ENCODE results near the gene GPR146. TPM values are rescaled to one million over a fixed set of nuclear protein-coding genes. Genes with fewer than 3 reads are reported as not detected.

The GPR146 gene
- total RNA-seq, 1 donor from 2014 or later: 8.7 TPM

- DNase-seq (ENCODE audit: low spot score): no peak
Observed at GRCh38 chr7:1043552-1044188, 676 bp upstream of the GPR146 start.

DNA sequence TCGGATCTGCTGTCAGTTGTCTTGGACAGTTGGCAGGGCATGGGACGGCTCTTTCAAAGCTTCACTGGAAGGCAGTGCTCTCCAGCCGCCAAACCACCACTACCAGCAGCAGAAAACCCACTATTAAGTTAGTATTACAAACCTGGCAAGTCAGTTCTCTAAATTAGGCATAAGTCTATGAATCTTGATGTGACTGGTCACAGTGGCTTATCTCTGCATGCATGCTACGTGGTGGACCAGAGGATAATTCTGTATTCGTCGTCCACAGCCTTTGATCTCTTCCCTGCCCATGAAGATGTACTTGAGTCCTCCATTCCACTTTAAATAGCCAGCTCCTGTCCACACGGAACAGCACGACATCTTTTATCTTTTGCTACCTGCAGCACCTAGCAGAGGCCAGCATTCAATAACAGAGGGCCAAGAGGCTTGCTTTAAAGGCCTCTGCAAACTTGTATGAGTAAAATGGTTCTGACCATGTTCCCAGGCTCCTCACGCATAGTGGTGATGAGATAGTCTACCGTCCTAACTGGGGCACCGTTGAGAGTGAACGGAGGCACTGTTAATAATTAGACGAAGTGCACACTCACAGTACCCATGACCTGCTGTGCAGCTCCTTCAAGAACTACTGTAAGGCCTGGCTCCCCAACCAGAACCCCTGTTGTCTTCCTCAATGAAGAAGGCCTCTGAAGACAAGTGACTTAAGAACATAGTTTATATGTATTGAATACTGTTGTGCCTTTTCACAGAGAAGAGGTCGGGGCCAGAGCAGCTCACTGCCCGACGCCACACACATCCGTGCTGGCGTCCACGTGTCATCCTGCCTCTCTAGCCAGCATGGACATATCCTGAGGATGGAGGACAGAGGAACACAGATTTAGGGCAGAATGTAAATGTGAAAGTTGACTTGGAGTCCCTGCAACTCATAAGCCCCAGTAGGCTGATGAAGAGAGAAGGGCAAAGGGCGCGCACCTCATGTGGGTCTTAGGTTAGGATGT is 1.0 kb downstream of the GPR146 start:
- no peak for DNase-seq (ENCODE audit: low spot score)

- DNase-seq (ENCODE audit: low spot score): no peak
Observed at GRCh38 chr7:1046722-1047679, 2.7 kb downstream of the GPR146 start.

DNA sequence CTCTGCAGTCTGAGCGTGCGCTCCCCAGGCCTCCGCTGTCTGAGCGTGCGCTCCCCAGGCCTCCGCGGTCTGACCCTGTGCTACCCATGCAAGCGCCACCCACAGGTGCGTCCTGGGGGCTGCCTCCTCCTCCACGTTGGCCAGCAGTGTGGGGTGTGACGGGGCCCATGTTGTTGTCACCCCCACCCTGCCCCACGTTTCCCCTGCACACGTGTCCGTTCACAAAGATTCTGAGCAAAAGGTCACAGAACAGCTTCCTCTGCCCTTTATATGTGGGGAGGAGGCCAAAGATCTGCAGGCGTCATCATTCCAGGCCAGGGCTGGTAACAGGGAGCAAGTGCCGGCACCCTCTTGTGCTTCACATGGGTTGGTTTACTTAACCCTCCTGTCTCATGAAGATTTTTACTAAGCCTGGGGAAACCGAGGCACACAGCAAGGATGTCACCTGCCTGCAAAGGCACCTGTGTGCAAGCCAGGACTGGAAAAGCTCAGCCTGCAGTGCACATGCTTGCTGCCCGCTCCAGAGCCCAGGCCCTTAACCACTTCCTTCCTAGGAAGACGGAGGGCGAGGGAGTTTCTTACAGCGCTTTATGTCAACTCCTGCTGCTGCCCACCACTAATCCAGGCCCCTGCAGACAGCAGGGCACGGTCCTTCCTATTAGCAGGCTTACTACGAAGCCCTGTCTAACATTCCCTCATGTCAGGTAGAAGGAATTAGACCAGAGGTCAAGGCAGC is 4.8 kb downstream of the GPR146 start:
- DNase-seq (ENCODE audit: low spot score): no peak

DNA sequence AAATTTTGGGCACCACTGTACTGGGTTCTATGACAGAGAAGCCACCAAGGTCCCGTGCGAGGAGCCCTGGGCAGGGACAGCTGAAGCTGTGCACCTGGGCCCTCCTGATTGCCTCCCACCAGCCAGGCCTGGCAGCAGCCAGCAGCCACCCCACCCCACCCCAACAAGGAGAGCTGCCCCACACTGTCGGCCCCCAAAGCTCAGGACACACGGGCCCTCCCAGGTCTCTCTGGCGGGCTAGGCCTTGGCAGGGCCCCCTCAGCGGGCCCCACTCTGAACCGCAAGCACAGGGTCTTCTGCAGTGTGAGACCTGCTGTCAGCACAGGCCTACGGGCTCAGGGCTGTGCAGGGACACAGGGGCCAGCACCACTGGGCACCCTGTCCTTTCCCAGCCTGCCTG is 5.5 kb downstream of the GPR146 start:
- no peak for DNase-seq (ENCODE audit: low spot score)

- DNase-seq (ENCODE audit: low spot score): no peak
Observed at GRCh38 chr7:1050254-1050906, 6.0 kb downstream of the GPR146 start.

DNA sequence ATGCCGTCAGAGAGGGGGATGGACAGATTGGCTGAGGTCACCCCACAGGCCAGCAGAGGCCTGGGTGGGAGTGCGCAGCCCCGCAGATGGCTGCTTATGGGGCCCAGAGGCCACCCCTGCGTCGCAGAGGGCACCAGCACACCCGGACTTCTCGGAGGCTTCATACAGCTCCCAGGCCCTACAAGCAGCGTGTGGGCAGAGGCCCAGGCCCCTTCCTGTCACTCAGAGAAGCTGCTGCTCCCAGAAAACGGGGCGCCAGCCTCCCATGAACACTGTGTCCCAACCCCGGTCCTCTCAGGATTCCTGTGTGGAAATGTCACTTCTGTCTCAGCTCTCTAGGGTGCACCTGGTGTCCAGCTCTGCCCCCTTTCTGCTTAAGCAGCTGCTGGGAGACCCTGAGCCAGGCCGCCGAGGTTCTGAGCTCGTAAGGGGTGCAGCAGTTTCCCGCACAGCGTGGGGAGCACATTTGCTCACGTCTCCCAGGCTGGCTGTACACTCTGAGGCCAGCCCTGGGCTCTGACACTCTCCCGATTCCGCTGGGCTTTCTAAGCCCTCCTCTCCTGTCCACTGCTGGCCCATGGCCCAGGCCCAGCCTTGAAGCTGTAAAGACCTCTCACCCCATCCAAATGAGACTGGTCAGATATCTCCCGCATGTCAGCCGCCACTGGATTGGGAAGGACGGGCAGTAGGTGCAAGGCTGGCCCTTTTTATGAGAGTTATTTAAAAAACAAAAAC is 6.8 kb downstream of the GPR146 start:
- DNase-seq (ENCODE audit: low spot score): no peak

DNA sequence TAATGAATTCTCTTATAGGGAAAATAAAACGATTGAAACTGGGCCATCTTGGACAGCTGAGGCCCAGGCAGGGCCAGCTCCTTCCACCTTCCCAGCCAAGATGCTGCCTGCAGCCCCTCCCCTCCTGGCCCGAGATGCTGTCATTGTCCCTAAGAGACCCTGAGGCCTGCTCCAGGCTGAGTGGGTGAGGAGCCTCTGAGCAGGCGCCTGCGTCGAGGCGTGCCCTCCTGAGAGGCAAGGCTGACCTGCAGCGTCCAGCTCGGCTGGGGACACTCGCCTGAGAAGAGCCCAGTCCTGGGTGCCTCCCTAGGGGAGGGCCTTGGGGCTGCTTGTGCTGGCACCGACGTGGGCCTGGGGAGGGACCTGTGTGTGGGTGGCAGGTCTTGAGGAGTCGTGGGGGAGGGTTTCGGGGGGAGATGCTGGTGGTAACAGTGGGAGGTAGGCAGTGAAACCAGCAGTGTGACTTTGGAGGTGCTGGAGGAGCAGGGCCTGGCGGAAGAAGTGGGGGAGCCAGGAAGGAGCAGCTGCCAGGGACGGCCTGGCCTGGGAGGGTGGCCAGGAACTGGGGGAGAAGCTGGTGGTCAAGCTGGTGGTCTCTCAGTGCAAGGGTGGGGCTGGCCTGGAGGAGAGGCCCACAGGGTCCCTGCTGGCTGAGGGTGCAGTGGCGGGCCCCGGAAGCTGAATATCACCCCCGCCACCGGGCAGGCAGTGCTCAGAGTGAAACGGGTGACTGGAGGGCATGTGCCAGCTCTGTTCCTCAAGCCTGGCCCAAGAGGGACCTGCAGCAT is 7.9 kb downstream of the GPR146 start:
- no peak for DNase-seq (ENCODE audit: low spot score)

DNA sequence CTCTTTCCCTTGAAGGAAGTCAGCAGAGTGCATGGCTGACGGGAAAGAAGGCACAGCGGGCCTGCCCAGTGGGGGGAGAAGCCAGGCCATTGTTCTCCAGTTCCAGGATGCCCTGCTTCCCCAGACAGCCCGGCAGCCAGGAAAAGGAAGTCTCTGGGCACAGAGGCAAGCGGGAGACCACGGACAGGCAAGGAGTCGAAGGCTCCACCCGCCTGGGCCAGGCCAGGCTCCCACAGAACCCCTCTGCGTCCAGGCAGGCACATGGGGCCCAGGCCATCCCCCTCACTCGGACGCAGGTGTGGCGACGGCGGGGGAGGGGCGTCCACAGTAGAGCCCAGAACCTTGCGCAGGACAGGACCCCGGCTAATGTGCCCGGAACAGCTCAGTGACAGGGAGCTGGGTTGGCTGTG is 8.7 kb downstream of the GPR146 start:
- no peak for DNase-seq (ENCODE audit: low spot score)

DNA sequence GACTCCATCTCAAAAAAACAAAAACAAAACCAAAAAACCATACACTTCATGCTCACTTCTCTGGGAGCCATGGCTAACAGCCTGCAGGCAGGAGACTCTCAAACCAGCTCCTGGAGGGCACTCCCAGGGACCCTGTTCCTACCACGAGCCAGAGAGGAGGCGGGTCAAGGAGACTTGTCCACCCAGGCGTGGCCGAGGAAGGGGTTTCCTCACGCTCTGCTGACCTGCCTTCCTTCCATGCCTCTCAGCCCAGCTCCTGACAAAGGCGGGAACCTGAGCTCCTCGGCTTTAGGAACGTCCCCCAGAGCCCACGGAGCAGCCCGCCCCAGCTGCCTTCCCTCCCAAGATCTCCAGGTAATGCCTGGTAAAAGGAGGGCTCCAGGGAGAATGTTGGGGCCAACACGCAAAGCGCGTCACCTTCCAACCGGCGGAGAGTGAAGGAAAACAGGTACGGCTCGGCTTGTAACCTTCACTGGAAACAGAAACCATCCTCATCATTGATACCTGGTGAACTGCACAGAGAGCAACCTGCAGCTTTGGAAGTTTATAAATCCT is 9.5 kb downstream of the GPR146 start:
- DNase-seq (ENCODE audit: low spot score): no peak

DNA sequence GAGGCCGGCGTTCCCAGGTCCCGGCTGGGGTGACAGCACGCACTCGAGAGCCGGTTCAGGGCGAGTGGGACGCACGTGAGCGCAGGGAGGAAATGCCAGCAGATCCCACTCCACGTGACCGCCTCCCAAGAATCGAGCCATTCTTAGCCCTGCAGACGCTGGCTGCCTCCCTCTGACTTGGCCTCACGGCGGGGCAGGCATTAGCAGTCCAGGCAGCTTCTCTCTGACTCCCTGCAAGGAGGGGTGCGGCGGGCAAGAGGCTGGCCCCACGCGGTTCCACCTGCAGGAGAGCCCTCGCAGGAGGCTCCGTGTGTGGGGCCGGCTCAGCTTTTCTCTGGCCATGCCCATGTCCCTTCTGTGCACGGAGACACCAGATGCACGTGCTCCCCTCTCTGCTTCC is 10.1 kb downstream of the GPR146 start:
- no peak for DNase-seq (ENCODE audit: low spot score)

- peak; percentile 74 for DNase-seq (ENCODE audit: low spot score)
Observed at GRCh38 chr7:1054861-1055450, 10.6 kb downstream of the GPR146 start.

GRCh38 chr7:1055491-1055955 is 11.2 kb downstream of the GPR146 start:
- DNase-seq (ENCODE audit: low spot score): no peak

- DNase-seq (ENCODE audit: low spot score): no peak
Observed at GRCh38 chr7:1055956-1056784, 11.8 kb downstream of the GPR146 start.

DNA sequence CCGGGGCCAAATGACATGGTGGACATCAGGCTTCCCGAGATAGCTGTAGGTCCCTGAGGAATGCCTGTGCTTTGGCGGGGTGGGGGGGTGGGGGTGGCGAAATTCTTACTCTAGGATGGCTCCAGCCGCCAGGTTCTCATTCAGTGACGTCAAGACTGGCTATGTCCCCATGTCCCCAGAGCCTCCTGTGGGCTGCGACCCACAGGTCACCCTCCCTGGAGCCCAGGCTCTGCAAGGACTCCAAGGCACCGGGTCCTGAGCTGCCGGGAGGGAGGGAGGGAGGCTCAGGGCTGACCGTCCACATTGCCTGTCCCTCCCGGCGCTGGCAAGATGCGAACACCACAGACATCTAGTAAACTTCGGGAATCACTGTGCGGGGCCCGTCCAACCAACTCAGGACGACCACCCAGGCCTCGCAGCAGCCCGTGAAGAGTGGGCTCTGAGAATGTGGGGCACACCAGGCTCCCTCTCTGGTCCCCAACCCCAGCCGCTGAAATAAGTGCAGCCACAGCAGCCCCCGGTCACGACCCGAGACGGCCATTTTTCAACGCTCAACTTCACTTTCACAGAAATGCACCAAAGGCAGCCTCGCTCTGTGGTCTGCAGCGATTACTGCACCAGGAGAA is 12.6 kb downstream of the GPR146 start:
- DNase-seq (ENCODE audit: low spot score): no peak

GRCh38 chr7:1057416-1058291 is 13.3 kb downstream of the GPR146 start:
- no peak for DNase-seq (ENCODE audit: low spot score)

Measured in ureter (tissue), 1 donor.